GM10248 (cell line): Measurements from ENCODE around the gene MPEG1.
A peak's percentile ranks its signal among the peaks of the same experiment; 100 is the strongest.

ENCODE experiments used
- CTCF ChIA-PET: fragments of 300-600 bp; sonication (Branson Sonifier 250); formaldehyde crosslinking; extraction: SDS; loops from one replicate; lab custom pipeline; 2021; ENCODE audit warnings: antibody characterized with exemption; lab: Yijun Ruan, JAX
- POLR2A ChIA-PET: fragments of 350-650 bp; sonication (Branson Sonifier 250); formaldehyde crosslinking; extraction: SDS; loops from one replicate; lab custom pipeline; 2020; ENCODE audit warnings: antibody characterized with exemption; lab: Yijun Ruan, JAX
- DNase-seq: peaks from one replicate; pipeline ENCODE4 v3.0.0; 2012; ENCODE audit errors: extremely low spot score
- CTCF ChIP-seq: IDR thresholded peaks from 2 replicates; pipeline ENCODE4 v1.5.1; 2012; ENCODE audit warnings: mild to moderate bottlenecking, low read depth; ENCODE audit errors: extremely low read depth, missing control alignments, control extremely low read depth

Gene MPEG1

DNA sequence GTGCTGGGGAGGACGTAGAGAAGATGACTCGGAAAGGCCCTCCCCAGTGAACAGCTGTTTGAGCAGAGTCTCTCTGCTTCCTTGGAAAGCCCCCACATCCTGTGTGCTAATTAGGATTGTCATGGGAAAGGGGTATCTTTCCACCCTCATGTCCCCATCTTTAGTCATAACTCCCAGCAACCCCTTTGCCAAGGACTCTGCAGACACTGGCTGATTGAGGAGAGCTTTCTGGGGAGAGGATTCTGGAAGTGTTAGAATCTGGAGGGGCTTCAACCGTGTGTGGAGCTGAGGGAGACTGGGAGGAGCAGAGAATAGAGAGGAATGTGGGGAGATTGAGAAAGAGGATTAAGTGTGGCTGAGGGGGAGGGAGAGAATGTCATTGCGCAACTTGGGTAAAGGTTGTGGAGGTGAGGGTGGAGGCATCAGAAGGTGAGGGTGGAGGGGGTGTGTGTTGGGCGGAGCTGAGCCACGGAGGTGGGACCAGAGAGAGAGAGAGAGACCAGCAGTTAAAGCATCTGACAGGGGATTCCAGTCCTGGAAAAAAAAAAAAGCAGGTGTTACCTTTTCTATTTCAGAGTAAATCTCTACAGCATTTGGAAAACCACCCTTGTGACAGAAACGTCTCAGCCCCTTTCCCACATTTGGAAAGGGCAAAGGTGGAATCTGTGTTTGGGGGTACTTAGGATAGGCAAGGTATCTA, 38.6 kb downstream of the MPEG1 start:
- CTCF ChIA-PET, result interaction anchor here (1.1 to 26.3 kb wide), 4 partner anchors 16 to 257 kb away, joined by 3 to 962 read pairs (median 42); partner anchors contain the start of gene MPEG1
- POLR2A ChIA-PET, result no interaction called here
- no peak for DNase-seq
- no peak for TF ChIP-seq CTCF

- CTCF ChIA-PET, result interaction anchor here (1.1 to 26.3 kb wide), 10 partner anchors 15 to 262 kb away, joined by 3 to 962 read pairs (median 18); partner anchors contain the start of genes FAM111A, MPEG1 and OR5A1
- TF ChIP-seq CTCF, result no peak
- no peak for DNase-seq
- POLR2A ChIA-PET, result no interaction called here
These were observed 39.4 kb downstream of the MPEG1 start for GRCh38 chr11:59173080-59173963.

GRCh38 chr11:59172345-59173079, 40.2 kb downstream of the MPEG1 start:
- CTCF ChIA-PET, result interaction anchor here (1.0 to 26.3 kb wide), 41 partner anchors 9 to 504 kb away, joined by 3 to 962 read pairs (median 7); partner anchors contain the start of genes FAM111A, MPEG1, OR5A1 and OR5A2
- POLR2A ChIA-PET, result interaction anchor here (1.5 kb wide), 1 partner anchor 13 kb away, joined by 10 read pairs; no protein-coding TSS in a partner anchor
- peak; percentile 68 for DNase-seq
- TF ChIP-seq CTCF, result no peak

GRCh38 chr11:59171508-59172322, 41.0 kb downstream of the MPEG1 start, which contains the start of gene DTX4:
TSS of gene DTX4 (plus strand) at chr11:59172132. CDS start at chr11:59172596, 464 bp downstream.
- ChIA-PET POLR2A (interaction anchor here (1.0 to 1.5 kb wide), 2 partner anchors 14 to 26 kb away, joined by 3 to 10 read pairs; no protein-coding TSS in a partner anchor), CTCF (interaction anchor here (0.6 to 26.3 kb wide), 52 partner anchors 8 to 605 kb away, joined by 3 to 962 read pairs (median 5); partner anchors contain the start of genes FAM111A, MPEG1, OR5A1 and OR5A2)
- TF ChIP-seq CTCF, result peak; percentile 100
- DNase-seq, result peak; percentile 89

DNA sequence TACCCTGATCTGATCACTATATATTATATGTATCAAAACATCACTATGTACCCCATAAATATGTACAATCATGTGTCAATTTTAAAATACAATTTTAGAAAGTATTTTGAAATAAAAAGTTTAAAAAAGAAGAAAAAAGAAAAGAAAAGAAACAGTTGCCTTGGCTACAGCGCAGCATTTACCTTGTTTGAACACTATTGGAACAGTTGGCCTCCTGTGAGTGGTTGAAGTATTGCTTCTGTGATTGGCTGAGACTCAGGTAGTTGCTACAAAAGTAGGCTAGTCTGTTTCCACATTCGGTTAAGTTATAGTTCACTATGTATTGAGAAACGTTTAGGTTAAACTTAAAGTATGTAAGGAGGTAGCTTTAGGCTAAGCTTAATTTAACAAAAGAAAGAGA, 48.7 kb downstream of the MPEG1 start:
- no peak for DNase-seq
- CTCF ChIA-PET, result interaction anchor here (0.8 to 26.3 kb wide), 4 partner anchors 8 to 119 kb away, joined by 3 to 962 read pairs (median 5); partner anchors contain the start of genes DTX4 and MPEG1
- POLR2A ChIA-PET, result no interaction called here

More for the DNA sequence above, 48.7 kb downstream of the MPEG1 start:
- TF ChIP-seq CTCF, result no peak
